Measurements from ENCODE around the gene SCUBE1.
A peak's percentile ranks its signal among the peaks of the same experiment; 100 is the strongest.

Gene SCUBE1

GRCh38 chr22:43273902-43274484 is 69.2 kb downstream of the SCUBE1 start:
- H3K4me3 ChIP-seq (ENCODE audit: low read depth, low read length), result no peak overlapping the region
- TF ChIP-seq CTCF (IDR thresholded peaks at IDR 0.05; ENCODE audit: low read depth, low read length, missing control alignments), result peak; percentile 78
- in situ Hi-C loops (cut with HindIII; ENCODE audit: low sequenced_read_pairs), result no loop called here
- peak; percentile 13 for DNase-seq (ENCODE audit: low read depth)

GRCh38 chr22:43272869-43273318 is 70.3 kb downstream of the SCUBE1 start:
- in situ Hi-C loops (cut with HindIII; ENCODE audit: low sequenced_read_pairs), result no loop called here
- TF ChIP-seq CTCF (IDR thresholded peaks at IDR 0.05; ENCODE audit: low read depth, low read length, missing control alignments), result no peak
- H3K4me3 ChIP-seq (ENCODE audit: low read depth, low read length), result no peak overlapping the region
- DNase-seq (ENCODE audit: low read depth), result no peak

GRCh38 chr22:43272301-43272700 is 70.9 kb downstream of the SCUBE1 start:
- H3K4me3 ChIP-seq (ENCODE audit: low read depth, low read length), result no peak overlapping the region
- in situ Hi-C loops (cut with HindIII; ENCODE audit: low sequenced_read_pairs), result no loop called here
- no peak for DNase-seq (ENCODE audit: low read depth)
- no peak for TF ChIP-seq CTCF (IDR thresholded peaks at IDR 0.05; ENCODE audit: low read depth, low read length, missing control alignments)

DNA sequence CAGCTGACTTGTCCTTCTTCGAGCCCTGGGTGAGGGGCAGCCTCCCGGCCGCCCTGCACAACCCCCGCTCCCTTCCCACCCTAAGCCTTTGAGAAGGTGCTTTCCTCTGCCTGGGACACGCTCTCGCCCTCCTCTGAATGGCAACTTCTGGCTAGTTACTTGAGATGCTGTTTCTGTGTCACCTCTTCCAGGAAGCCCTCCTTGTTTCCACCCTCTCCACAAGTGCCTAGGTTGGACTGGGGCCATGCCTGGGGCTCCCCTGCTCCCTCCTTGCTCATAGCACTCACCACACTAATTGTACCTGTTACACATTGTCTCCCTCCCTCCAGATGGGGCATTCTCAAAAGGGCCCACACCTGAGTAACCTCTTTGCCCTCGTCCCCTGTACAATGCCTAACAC is 72.2 kb downstream of the SCUBE1 start:
- in situ Hi-C loops (cut with HindIII; ENCODE audit: low sequenced_read_pairs), result no loop called here
- DNase-seq (ENCODE audit: low read depth), result no peak
- TF ChIP-seq CTCF (IDR thresholded peaks at IDR 0.05; ENCODE audit: low read depth, low read length, missing control alignments), result no peak

GRCh38 chr22:43270314-43270908 is 72.8 kb downstream of the SCUBE1 start:
- DNase-seq (ENCODE audit: low read depth), result no peak
- no peak for TF ChIP-seq CTCF (IDR thresholded peaks at IDR 0.05; ENCODE audit: low read depth, low read length, missing control alignments)
- in situ Hi-C loops (cut with HindIII; ENCODE audit: low sequenced_read_pairs), result no loop called here
- no peak overlapping the region for H3K4me3 ChIP-seq (ENCODE audit: low read depth, low read length)

More for the DNA sequence above, 72.2 kb downstream of the SCUBE1 start:
- no peak overlapping the region for H3K4me3 ChIP-seq (ENCODE audit: low read depth, low read length)

- DNase-seq (ENCODE audit: low read depth), result no peak
- H3K4me3 ChIP-seq (ENCODE audit: low read depth, low read length), result no peak overlapping the region
- in situ Hi-C loops (cut with HindIII; ENCODE audit: low sequenced_read_pairs), result no loop called here
- no peak for TF ChIP-seq CTCF (IDR thresholded peaks at IDR 0.05; ENCODE audit: low read depth, low read length, missing control alignments)
Measured at GRCh38 chr22:43269646-43270045, 73.5 kb downstream of the SCUBE1 start.

Data from astrocyte of the cerebellum (primary cell).